Peyer's patch (tissue), 4 donors: ENCODE results near the gene R3HDM2. TPM values are rescaled to one million over a fixed set of nuclear protein-coding genes. Genes with fewer than 3 reads are reported as not detected.
"Not testable (repeated sequence)": the region's sequence is repeated elsewhere in the genome, so short reads cannot be mapped to it uniquely, and the experiment has no call there.

Experiments used
- DNase-seq, 3 donors: peaks; one replicate each; pipeline ENCODE4 v3.0.0-alpha.2; 2017 to 2019
- H3K27ac ChIP-seq, 4 donors: fragments of 200-600 bp; sonication (generic); one replicate each; pipeline ENCODE4 v1.5.1; 2016 to 2019
- H3K27me3 ChIP-seq, 2 donors: fragments of 200-600 bp; sonication (generic); one replicate each; pipeline ENCODE4 v1.5.1; 2019
- H3K36me3 ChIP-seq, 3 donors: fragments of 200-600 bp; sonication (generic); one replicate each; pipeline ENCODE4 v1.5.1; 2016 to 2019
- H3K4me1 ChIP-seq, 4 donors: fragments of 200-600 bp; sonication (generic); one replicate each; pipeline ENCODE4 v1.5.1; 2016 to 2019
- H3K4me3 ChIP-seq, 4 donors: fragments of 200-600 bp; sonication (generic); 1 replicate in 3 of 4; 2 replicates in 1 of 4; pipeline ENCODE4 v1.5.1; 2016 to 2019; ENCODE audit warnings: mild to moderate bottlenecking in 1 of 4
- H3K9me3 ChIP-seq, 4 donors: fragments of 200-600 bp; sonication (generic); one replicate each; pipeline ENCODE4 v1.5.1; 2016 to 2019; ENCODE audit warnings: mild to moderate bottlenecking in 1 of 4
- POLR2A ChIP-seq, 2 donors: fragments of 450-650 bp; IDR thresholded peaks; one replicate each; pipeline ENCODE4 v1.5.1; 2017; ENCODE audit warnings: antibody characterized with exemption in 2 of 2, mild to moderate bottlenecking in 2 of 2, moderate library complexity in 2 of 2
- total RNA-seq, 4 donors: library from RNA; depleted of rRNA; stranded (reverse); fragments of >200 nt; gene quantifications; one replicate each; pipeline ENCODE4 v1.1.0, GENCODE V29; 2016
- TF ChIP-seq, protein P1 (sequence below), 6 experiments: fragments of 450-650 bp in 4 of 6; fragments of 200-600 bp in 2 of 6; sonication (generic) in 1 of 6; IDR thresholded peaks; one replicate each; pipeline ENCODE4 v1.5.1; 2017 to 2019; ENCODE audit warnings: antibody characterized with exemption in 6 of 6, mild to moderate bottlenecking in 3 of 6, moderate library complexity in 1 of 6

R3HDM2 gene
- total RNA-seq, 4 donors from 2014 or later: 23.1 to 145 (median 54.8) TPM

DNA sequence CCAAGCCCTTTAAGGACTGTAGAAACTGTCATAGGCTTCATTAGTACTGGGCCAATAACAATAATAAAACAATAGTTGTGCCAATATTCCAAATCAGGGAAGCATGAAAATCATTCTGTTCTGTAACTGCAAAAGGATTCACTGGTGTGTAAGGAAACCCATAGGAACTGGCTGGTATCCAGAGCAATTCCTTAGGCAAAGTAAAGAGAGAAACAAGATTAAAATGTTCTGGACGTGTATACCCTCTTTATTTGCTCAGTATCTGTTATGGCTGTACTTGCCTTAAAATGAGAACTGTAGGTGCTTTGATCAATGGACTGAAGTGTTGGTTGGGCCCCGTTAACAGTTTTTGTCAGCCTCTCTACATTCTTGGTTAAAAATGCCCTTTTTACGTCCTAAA is 107.4 kb downstream of the R3HDM2 start:
- Histone ChIP-seq H3K36me3 (peaks cover 0 to 5% (median 0%) of the 10 kb centered on the region in 3 donors), H3K27ac (no peak overlapping the region), H3K4me3 (no peak overlapping the region), H3K4me1 (no peaks in the 10 kb centered on the region), H3K9me3 (no peaks in the 10 kb centered on the region), H3K27me3 (no peaks in the 10 kb centered on the region)
- no peak for DNase-seq
- no peak for TF ChIP-seq POLR2A (IDR thresholded peaks at IDR 0.05)
- TF ChIP-seq, protein P1, sequence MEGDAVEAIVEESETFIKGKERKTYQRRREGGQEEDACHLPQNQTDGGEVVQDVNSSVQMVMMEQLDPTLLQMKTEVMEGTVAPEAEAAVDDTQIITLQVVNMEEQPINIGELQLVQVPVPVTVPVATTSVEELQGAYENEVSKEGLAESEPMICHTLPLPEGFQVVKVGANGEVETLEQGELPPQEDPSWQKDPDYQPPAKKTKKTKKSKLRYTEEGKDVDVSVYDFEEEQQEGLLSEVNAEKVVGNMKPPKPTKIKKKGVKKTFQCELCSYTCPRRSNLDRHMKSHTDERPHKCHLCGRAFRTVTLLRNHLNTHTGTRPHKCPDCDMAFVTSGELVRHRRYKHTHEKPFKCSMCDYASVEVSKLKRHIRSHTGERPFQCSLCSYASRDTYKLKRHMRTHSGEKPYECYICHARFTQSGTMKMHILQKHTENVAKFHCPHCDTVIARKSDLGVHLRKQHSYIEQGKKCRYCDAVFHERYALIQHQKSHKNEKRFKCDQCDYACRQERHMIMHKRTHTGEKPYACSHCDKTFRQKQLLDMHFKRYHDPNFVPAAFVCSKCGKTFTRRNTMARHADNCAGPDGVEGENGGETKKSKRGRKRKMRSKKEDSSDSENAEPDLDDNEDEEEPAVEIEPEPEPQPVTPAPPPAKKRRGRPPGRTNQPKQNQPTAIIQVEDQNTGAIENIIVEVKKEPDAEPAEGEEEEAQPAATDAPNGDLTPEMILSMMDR (IDR thresholded peaks at IDR 0.05): no peak

DNA sequence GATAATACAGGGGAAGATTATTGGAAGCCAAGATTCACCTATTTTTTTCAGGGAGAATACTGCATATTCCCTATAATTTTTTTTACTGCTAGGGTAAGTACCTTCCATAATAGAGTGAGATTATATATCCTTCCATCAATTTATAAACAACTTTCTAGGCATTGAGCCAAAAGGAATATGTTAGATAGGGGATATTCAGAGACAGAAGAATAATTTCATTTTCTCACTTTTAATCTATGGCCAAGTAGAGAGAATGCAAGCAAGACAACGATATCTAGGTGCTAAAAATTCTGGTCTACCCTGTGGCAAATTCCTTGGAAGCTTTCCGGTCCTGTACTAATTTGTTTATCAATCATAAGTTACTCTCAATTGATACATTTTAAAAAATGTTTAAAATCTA is 110.2 kb downstream of the R3HDM2 start:
- H3K4me1 ChIP-seq: no peaks in the 10 kb centered on the region

DNA sequence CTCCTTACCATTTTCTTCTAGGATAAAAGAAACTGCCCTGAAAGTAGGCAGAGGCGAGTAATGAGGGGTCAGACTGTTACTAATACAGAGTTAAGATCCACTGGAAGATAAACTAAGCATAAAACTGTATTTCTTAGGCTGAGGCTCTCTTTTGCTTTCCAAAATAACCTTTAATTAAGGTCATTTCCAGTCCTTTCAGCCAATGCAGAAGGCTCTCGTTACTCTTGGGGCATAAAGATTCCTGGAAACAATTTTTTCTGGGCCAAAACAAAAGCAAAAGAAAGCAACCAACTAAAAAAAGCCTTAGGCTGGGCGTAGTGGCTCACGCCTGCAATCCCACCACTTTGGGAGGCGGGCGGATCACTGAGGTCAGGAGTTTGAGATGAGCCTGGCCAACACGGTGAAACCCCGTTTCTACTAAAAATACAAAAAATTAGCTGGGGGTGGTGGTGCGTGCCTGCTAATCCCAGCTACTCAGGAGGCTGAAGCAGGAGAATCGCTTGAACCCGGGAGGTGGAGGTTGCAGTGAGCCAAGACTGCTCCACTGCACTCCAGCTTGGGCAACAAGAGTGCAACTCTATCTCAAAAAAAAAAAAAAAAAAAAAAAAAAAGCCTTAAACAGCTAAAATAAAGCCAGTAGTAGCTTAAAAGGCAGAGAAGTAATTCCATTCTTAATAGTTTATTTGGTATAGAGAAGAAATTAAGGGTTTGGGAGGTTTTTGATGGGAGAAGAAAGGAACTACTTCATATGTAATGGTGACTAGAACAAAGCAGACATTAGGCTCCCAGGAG is 111.0 kb downstream of the R3HDM2 start:
- DNase-seq: no peak

More for the DNA sequence above, 110.2 kb downstream of the R3HDM2 start:
- no peak overlapping the region for H3K27ac ChIP-seq
- no peak for DNase-seq
- H3K36me3 ChIP-seq: no peaks in the 10 kb centered on the region
- no peak overlapping the region for H3K4me3 ChIP-seq
- H3K27me3 ChIP-seq: no peaks in the 10 kb centered on the region
- TF ChIP-seq, protein P1 (IDR thresholded peaks at IDR 0.05): no peak
- TF ChIP-seq POLR2A (IDR thresholded peaks at IDR 0.05): no peak
- no peaks in the 10 kb centered on the region for H3K9me3 ChIP-seq

DNA sequence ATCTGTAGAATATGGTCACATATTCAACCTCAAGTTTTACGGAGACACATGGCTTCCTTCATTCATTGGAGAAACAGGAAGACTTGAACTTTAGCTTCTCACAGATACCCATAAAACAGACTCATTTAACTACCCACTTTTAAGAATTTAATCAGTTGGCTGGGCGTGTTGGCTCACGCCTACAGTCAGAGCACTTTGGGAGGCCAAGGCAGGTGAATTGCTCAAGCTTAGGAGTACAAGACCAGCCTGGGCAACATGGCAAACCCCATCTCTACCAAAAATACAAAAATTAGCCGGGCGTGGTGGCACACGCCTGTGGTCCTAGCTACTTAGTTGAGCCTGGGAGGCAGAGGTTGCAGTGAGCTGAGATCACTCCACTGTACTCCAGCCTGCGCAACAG is 115.2 kb downstream of the R3HDM2 start:
- Histone ChIP-seq H3K9me3 (no peaks in the 10 kb centered on the region), H3K27me3 (no peaks in the 10 kb centered on the region), H3K4me3 (no peak overlapping the region), H3K36me3 (no peaks in the 10 kb centered on the region), H3K4me1 (no peaks in the 10 kb centered on the region), H3K27ac (no peak overlapping the region)
- no peak for DNase-seq
- no peak for TF ChIP-seq POLR2A (IDR thresholded peaks at IDR 0.05)
- TF ChIP-seq, protein P1 (IDR thresholded peaks at IDR 0.05): no peak

More for the DNA sequence above, 111.0 kb downstream of the R3HDM2 start:
- TF ChIP-seq, protein P1 (IDR thresholded peaks at IDR 0.05): no peak
- no peak for TF ChIP-seq POLR2A (IDR thresholded peaks at IDR 0.05)
- H3K4me1 ChIP-seq: no peaks in the 10 kb centered on the region
- no peak overlapping the region for H3K4me3 ChIP-seq
- H3K9me3 ChIP-seq: no peaks in the 10 kb centered on the region
- H3K36me3 ChIP-seq: no peaks in the 10 kb centered on the region
- no peak overlapping the region for H3K27ac ChIP-seq
- no peaks in the 10 kb centered on the region for H3K27me3 ChIP-seq

DNA sequence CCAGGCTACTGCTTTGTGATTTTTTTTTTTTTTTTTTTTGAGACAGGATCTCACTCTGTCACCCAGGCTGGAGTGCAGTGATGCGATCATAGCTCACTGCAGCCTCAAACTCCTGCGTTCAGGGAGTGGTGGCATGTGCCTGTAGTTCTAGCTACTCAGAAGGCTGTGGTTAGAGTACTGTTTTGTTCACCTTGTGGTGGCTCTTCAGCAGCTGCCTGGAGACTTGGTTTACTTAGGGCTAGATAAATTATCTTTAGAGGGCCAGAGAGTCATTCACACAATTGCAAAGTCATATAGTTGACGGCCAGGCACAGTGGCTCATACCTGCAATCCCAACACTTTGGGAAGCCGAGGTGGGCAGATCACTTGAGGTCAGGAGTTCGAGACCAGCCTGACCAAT is 118.6 kb downstream of the R3HDM2 start:
- not testable (repeated sequence) for H3K9me3 ChIP-seq, H3K27ac ChIP-seq, H3K4me1 ChIP-seq, DNase-seq, H3K4me3 ChIP-seq, H3K27me3 ChIP-seq
- H3K36me3 ChIP-seq: peaks cover 0 to 18% (median 0%) of the 10 kb centered on the region in 3 donors

DNA sequence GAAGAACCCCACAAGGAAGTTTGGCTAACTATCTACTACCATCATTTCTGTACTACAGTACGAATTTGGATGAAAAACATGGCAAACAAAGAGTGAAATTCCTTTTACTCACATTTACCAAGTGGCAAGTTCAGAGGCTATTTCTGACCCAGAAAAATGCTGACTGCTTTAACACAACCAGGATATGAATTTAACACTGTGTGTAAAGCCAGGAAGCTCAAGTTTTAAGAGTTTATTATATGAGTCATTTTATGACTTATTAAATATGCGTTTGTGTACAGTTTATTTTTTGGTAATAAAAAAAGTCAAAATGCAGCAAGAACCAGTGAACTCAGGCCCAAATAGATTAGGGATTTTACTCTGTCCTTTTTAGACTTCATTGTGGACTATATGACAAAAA is 121.4 kb downstream of the R3HDM2 start:
- Histone ChIP-seq H3K27me3 (no peaks in the 10 kb centered on the region), H3K27ac (no peak overlapping the region), H3K4me3 (no peak overlapping the region), H3K9me3 (no peaks in the 10 kb centered on the region), H3K36me3 (peaks cover 0 to 27% (median 0%) of the 10 kb centered on the region in 3 donors), H3K4me1 (no peaks in the 10 kb centered on the region)
- no peak for TF ChIP-seq POLR2A (IDR thresholded peaks at IDR 0.05)
- TF ChIP-seq, protein P1 (IDR thresholded peaks at IDR 0.05): no peak
- no peak for DNase-seq
